K562 (cell line): Measurements from ENCODE around the gene SNX25. TPM values are rescaled to one million over a fixed set of nuclear protein-coding genes. Genes with fewer than 3 reads are reported as not detected.

Experiments used
- ATAC-seq: fragments of 200-7000 bp; cut with Tn5 transposase; 3 replicates; pipeline ENCODE4 v1.9.1; 2020; ENCODE audit warnings: moderate library complexity
- BruUV-seq: library from RNA; stranded (reverse); fragments of 400-500 nt; replicated peaks from 2 replicates; lab custom pipeline; 2021; lab: Mats Ljungman, UMichigan
- CTCF ChIA-PET: fragments of 300-600 bp; formaldehyde crosslinking; extraction: SDS; loops from one replicate; lab custom pipeline; 2021; ENCODE audit warnings: low intra/inter-chr PET ratio; lab: Yijun Ruan, JAX
- POLR2A ChIA-PET: fragments of 300-600, 350-650 bp; sonication (Branson Sonifier 250); formaldehyde crosslinking; extraction: SDS; loops from one replicate; lab custom pipeline; 2021; ENCODE audit warnings: antibody characterized with exemption, inconsistent platforms; lab: Yijun Ruan, JAX
- DNase-seq, 4 experiments: peaks; one replicate each; pipeline versions ENCODE4 v3.0.0 to v3.0.0-alpha.2; 2011 to 2018; ENCODE audit warnings: low spot score in 3 of 4, mixed read lengths in 3 of 4; ENCODE audit errors: extremely low read depth in 1 of 4
- FAIRE-seq: peaks from 2 replicates; lab custom pipeline; 2011; peaks lifted over from hg19 to GRCh38; lab: Jason Lieb, UNC
- H2AFZ ChIP-seq: 2 replicates; pipeline ENCODE4 v1.6.0; 2011; ENCODE audit warnings: low read depth, low read length, control low read depth, inconsistent platforms
- H3K27ac ChIP-seq: fragments of 200-600 bp; 3 replicates; pipeline ENCODE4 v1.8.0; 2011; ENCODE audit warnings: low read depth, mild to moderate bottlenecking, control low read depth, inconsistent platforms, low read length, moderate library complexity, mixed read lengths; ENCODE audit errors: extremely low read depth
- H3K27me3 ChIP-seq, 2 experiments: fragments of 300-600 bp in 1 of 2; 2 replicates in 1 of 2; 3 replicates in 1 of 2; pipeline versions ENCODE4 v1.6.0 to v1.8.0; 2011; ENCODE audit warnings: inconsistent platforms in 2 of 2, low read length in 2 of 2, mild to moderate bottlenecking in 1 of 2, mixed read lengths in 1 of 2, moderate library complexity in 1 of 2; ENCODE audit not compliant: control insufficient read depth in 2 of 2, insufficient read depth in 2 of 2
- H3K36me3 ChIP-seq: fragments of 300-600 bp; 3 replicates; pipeline ENCODE4 v1.8.0; 2011; ENCODE audit warnings: mild to moderate bottlenecking, low read length, inconsistent platforms; ENCODE audit not compliant: control insufficient read depth, insufficient read depth
- H3K4me1 ChIP-seq, 2 experiments: fragments of 200-600 bp in 1 of 2; replicated peaks in 1 of 2; 2 replicates in 1 of 2; 3 replicates in 1 of 2; pipeline versions ENCODE4 v1.5.1 to v1.8.0; 2011; ENCODE audit warnings: inconsistent platforms in 2 of 2, low read length in 2 of 2, mild to moderate bottlenecking in 1 of 2, mixed read lengths in 1 of 2, moderate library complexity in 1 of 2; ENCODE audit not compliant: control insufficient read depth in 2 of 2, insufficient read depth in 2 of 2
- H3K4me2 ChIP-seq: 2 replicates; pipeline ENCODE4 v1.6.1; 2011; ENCODE audit warnings: low read length, control low read depth, inconsistent platforms, mixed read lengths; ENCODE audit not compliant: insufficient read depth
- H3K4me3 ChIP-seq: fragments of 200-600 bp; sonication (generic), shearing (Covaris generic); 2 replicates; pipeline ENCODE4 v1.5.1; 2016; ENCODE audit warnings: control low read depth, inconsistent platforms
- H3K79me2 ChIP-seq: fragments of 200-600 bp; 3 replicates; pipeline ENCODE4 v1.8.0; 2011; ENCODE audit warnings: low read length, inconsistent platforms; ENCODE audit not compliant: control insufficient read depth, insufficient read depth
- H3K9ac ChIP-seq, 2 experiments: 2 replicates each; pipeline versions ENCODE4 v1.6.0 to v1.6.1; 2011; ENCODE audit warnings: low read depth in 2 of 2, low read length in 2 of 2, control low read depth in 1 of 2, inconsistent platforms in 1 of 2, mild to moderate bottlenecking in 1 of 2, mixed read lengths in 1 of 2; ENCODE audit not compliant: insufficient read depth in 1 of 2
- H3K9me1 ChIP-seq: one replicate; pipeline ENCODE4 v1.6.0; 2011; ENCODE audit warnings: inconsistent platforms, mild to moderate bottlenecking, low read length, moderate library complexity; ENCODE audit not compliant: control insufficient read depth, insufficient read depth
- H3K9me3 ChIP-seq: replicated peaks from 2 replicates; pipeline ENCODE4 v1.5.1; 2011; ENCODE audit warnings: low read depth, low read length, inconsistent platforms; ENCODE audit not compliant: control insufficient read depth, insufficient read depth
- H4K20me1 ChIP-seq: replicated peaks from 2 replicates; pipeline ENCODE4 v1.6.1; 2011; ENCODE audit warnings: low read length, inconsistent platforms, mixed read lengths; ENCODE audit not compliant: control insufficient read depth, insufficient read depth
- BCOR ChIP-seq: fragments of 450-650 bp; IDR thresholded peaks from 2 replicates; pipeline ENCODE4 v1.6.1; 2016
- C11orf30 ChIP-seq: fragments of 450-650 bp; IDR thresholded peaks from 2 replicates; pipeline ENCODE4 v1.6.1; 2016; ENCODE audit warnings: low read depth, mild to moderate bottlenecking
- MCM2 ChIP-seq: fragments of 450-650 bp; IDR thresholded peaks from 2 replicates; pipeline ENCODE4 v1.6.1; 2017; ENCODE audit warnings: low read depth, mild to moderate bottlenecking
- PPARD ChIP-seq: fragments of 250-450 bp; sonication (Bioruptor Pico); IDR thresholded peaks from 2 replicates; pipeline ENCODE4 v1.8.0; 2022; ENCODE audit warnings: inconsistent platforms, mild to moderate bottlenecking, moderate library complexity
- SMARCC2 ChIP-seq: fragments of 450-650 bp; IDR thresholded peaks from 2 replicates; pipeline ENCODE4 v1.6.1; 2017; ENCODE audit warnings: antibody characterized with exemption, moderate library complexity, mild to moderate bottlenecking, low read depth
- TGIF2 ChIP-seq: sonication (generic); formaldehyde crosslinking; IDR thresholded peaks from 2 replicates; pipeline ENCODE4 v1.8.1; 2022; ENCODE audit warnings: mild to moderate bottlenecking, missing genetic modification reagents, moderate library complexity
- TSC22D4 ChIP-seq: fragments of 450-650 bp; IDR thresholded peaks from 2 replicates; pipeline ENCODE4 v1.6.1; 2016; ENCODE audit warnings: missing genetic modification characterization, missing biosample characterization, control low read depth
- ZFPM2 ChIP-seq: fragments of 250-450 bp; sonication (Bioruptor Pico); IDR thresholded peaks from 2 replicates; pipeline ENCODE4 v1.5.1; 2022; ENCODE audit warnings: mild to moderate bottlenecking
- ZNF3 ChIP-seq: fragments of 250-450 bp; sonication (Bioruptor Pico); IDR thresholded peaks from 2 replicates; pipeline ENCODE4 v1.5.0; 2021; ENCODE audit warnings: mild to moderate bottlenecking, moderate library complexity
- ZNF766 ChIP-seq: fragments of 200-800 bp; sonication (Bioruptor generic); conservative IDR thresholded peaks from 2 replicates; pipeline ENCODE4 v1.6.1; 2016; ENCODE audit warnings: missing genetic modification characterization, missing compliant biosample characterization
- WGBS: fragments of 100-300 bp; shearing (Covaris generic); methylation state at CpG from one replicate; pipeline ENCODE4 v1.1.6; 2016; ENCODE audit warnings: low coverage, mixed read lengths; ENCODE audit not compliant: insufficient coverage; ENCODE audit errors: missing lambda C conversion rate; 5-methylcytosine and 5-hydroxymethylcytosine counted together
- in situ Hi-C: fragments of 300-500 bp; cut with MboI; formaldehyde crosslinking; loops from 4 replicates; pipeline ENCODE4 v1.15.0; 2018; ENCODE audit warnings: inconsistent platforms, mixed read lengths
- intact Hi-C: fragments of 100-400 bp; cut with micrococcal nuclease; formaldehyde crosslinking; loops from 2 replicates; pipeline ENCODE4 v1.14.2; 2022
- polyA plus RNA-seq, 8 experiments: library from polyadenylated mRNA; depleted of rRNA in 4 of 8; stranded (reverse) in 5 of 8; unstranded in 3 of 8; fragments of >200 nt; fragmentation: Nextera tagmentation in 2 of 8; fragmentation: Illumina TruSeq in 1 of 8; extraction: Ambion mirVana in 2 of 8; extraction: Trizol in 1 of 8; gene quantifications; 2 replicates each; pipeline versions ENCODE4 v1.2.1 to v1.2.3, GENCODE V29; 2011 to 2014; ENCODE audit warnings: inconsistent platforms in 1 of 8, missing spikeins in 1 of 8
- total RNA-seq, 7 experiments: library from RNA; depleted of rRNA in 6 of 7; stranded (reverse); fragments of >200 nt in 6 of 7; fragmentation: Illumina TruSeq in 2 of 7; extraction: Trizol in 2 of 7; gene quantifications; 2 replicates each; pipeline versions ENCODE4 v1.2.1 to v1.2.3, GENCODE V29; 2011 to 2021; ENCODE audit warnings: low replicate concordance in 1 of 7
- TF ChIP-seq, protein P1 (sequence below), 2 experiments: fragments of 450-650 bp in 1 of 2; sonication (generic) in 1 of 2; formaldehyde crosslinking in 1 of 2; IDR thresholded peaks in 1 of 2; conservative IDR thresholded peaks in 1 of 2; 2 replicates each; pipeline versions ENCODE4 v1.6.1 to v1.8.1; 2016 to 2023; ENCODE audit warnings: mild to moderate bottlenecking in 2 of 2, moderate library complexity in 2 of 2, inconsistent platforms in 1 of 2, missing genetic modification reagents in 1 of 2

SNX25 gene
- total and polyA plus RNA-seq, 9 of the 15 experiments (the other 6 are each of a cell fraction or from before 2014, with no cell fraction given), result 2.5 to 23.4 (median 13.3) TPM

DNA sequence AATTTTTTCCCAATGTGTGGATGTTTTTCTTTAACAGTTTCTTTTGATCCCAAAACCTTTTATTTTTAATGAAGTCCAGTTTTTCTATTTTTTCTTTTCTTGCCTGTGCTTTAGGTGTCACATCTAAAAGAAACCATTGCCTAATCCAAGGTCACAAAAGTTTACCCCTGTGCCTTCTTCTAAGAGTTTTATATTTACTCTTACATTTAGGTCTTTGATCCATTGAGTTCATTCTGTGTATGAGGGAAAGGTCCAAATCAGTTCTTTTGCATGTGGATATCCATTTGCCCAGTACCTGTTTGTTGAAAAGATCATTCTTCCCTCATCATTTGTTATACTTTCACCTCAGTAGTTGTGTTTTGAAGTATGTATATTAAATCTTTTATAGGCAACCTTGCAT lies 173.4 kb downstream of the SNX25 start:
- DNase-seq (no peak), FAIRE-seq (no peak), ATAC-seq (no peak)
- H3K4me2 ChIP-seq, result no peak overlapping the region
- TF ChIP-seq PPARD (CRISPR knock-in tag) (no peak), ZFPM2 (CRISPR knock-in tag) (no peak)
- peaks cover 10 to 16% of the 10 kb centered on the region in 2 experiments; a peak in 3 of 5 replicates for H3K4me1 ChIP-seq
- H3K9me1 ChIP-seq, result no peaks in the 10 kb centered on the region
- H3K27me3 ChIP-seq, result no peaks in the 10 kb centered on the region
- H3K4me3 ChIP-seq, result no peak overlapping the region
- H4K20me1 ChIP-seq, result no peaks in the 10 kb centered on the region
- H3K9ac ChIP-seq, result no peak overlapping the region
- no peaks in the 10 kb centered on the region for H3K9me3 ChIP-seq
- intact Hi-C loops, result no loop called here
- ChIA-PET POLR2A (interaction anchor here (0.6 kb wide), 1 partner anchor 59 kb away, joined by 3 read pairs; no protein-coding TSS in a partner anchor), CTCF (no interaction called here)
- in situ Hi-C loops, result no loop called here
- H3K27ac ChIP-seq, result no peak overlapping the region
- H2AFZ ChIP-seq, result no peak overlapping the region
- no peaks in the 10 kb centered on the region for H3K79me2 ChIP-seq
- H3K36me3 ChIP-seq, result no peaks in the 10 kb centered on the region
- BruUV-seq, result no TSS peak

DNA sequence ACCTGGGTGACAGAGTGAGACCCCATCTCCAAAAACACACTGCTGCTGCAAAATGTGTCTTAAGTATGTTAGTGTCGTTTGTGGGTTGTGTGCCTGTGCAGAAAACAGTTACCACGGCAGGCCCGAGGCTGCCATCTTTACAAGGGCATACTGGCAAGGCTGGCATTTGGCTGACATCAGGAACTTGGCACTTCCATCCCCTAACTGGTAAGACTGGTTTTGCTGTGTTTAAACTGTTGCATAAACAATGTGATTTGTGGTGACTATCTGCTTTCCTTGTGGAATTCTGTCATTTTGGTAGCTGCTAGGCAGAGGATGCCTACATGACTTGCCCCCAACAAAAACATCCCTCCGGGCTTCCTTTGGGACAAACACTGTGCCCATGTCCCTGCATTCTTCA lies 174.1 kb downstream of the SNX25 start:
- Histone ChIP-seq H3K27ac (no peak overlapping the region), H3K27me3 (no peaks in the 10 kb centered on the region), H3K9me1 (no peaks in the 10 kb centered on the region), H3K4me1 (peaks cover 10 to 16% of the 10 kb centered on the region in 2 experiments; a peak in 3 of 5 replicates), H4K20me1 (no peaks in the 10 kb centered on the region), H3K79me2 (no peaks in the 10 kb centered on the region), H3K9ac (no peak overlapping the region), H3K36me3 (no peaks in the 10 kb centered on the region), H3K4me2 (no peak overlapping the region), H3K4me3 (no peak overlapping the region), H3K9me3 (no peaks in the 10 kb centered on the region), H2AFZ (no peak overlapping the region)
- BruUV-seq, result no TSS peak
- WGBS, result 73% methylated on average over 4 of the region's 4 CpGs
- CTCF ChIA-PET, result no interaction called here
- ATAC-seq, result no peak
- no peak for DNase-seq
- intact Hi-C loops, result no loop called here
- FAIRE-seq, result no peak
- in situ Hi-C loops, result no loop called here
- POLR2A ChIA-PET, result no interaction called here
- TF ChIP-seq, protein P1, sequence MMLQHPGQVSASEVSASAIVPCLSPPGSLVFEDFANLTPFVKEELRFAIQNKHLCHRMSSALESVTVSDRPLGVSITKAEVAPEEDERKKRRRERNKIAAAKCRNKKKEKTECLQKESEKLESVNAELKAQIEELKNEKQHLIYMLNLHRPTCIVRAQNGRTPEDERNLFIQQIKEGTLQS (IDR thresholded peaks at IDR 0.05), result no peak
- TF ChIP-seq, protein P1 (CRISPR knock-in tag; conservative IDR thresholded peaks at IDR 0.05), result no peak
- TF ChIP-seq TGIF2 (CRISPR knock-in tag) (no peak), C11orf30 (no peak), ZNF766 (CRISPR knock-in tag) (no peak), TSC22D4 (tag) (no peak), MCM2 (no peak), SMARCC2 (no peak), BCOR (no peak), ZNF3 (CRISPR knock-in tag) (no peak)
